ENCODE data around the gene PDGFA.

PDGFA gene

DNA sequence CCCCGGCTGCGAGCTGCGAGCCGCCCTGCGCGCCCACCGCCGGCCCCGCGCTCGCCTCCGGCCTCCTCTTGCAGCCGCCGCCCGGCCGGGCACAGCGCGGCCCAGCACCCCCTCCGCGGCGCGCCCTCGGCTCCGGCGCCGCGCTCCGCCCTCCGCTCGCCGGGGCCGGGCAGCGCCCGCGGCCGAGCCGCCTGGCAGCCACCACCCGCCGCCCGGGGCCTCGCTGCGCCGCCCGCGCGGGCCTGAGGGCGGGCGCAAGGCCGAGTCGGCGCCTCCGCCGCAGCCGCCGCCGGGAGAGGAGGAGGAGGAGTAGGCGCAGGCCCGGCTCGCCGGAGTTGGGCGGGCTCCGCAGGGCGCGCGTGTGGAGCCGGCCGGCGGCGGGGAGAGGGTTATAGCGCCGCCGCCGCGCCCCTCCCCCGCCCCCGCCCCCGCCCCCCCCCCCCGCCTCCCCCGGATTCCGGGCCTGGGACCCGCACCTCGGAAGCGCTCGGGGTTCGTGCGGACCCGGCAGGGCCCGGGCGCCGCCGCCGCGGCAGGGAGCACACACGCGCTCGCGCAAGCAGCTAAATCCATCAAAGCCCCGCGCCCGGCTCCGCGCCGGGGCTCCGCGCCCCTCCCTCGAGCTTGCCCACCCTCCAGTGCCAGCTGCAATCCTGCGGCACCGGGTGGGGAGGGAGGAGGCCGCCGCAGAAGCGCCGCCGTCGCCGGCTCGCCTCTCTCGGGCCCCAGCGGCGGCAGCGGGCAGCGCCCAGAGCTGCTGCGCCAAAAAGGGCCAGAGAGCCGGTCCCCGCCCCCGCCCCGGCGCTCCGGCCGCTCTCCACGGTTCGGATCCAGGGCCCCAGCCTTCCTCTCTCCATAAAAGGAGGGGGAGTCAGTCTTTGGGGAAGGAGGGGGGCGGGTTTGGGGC is at the start of gene PDGFA:
Gene PDGFA (minus strand): TSS at position 363 of the 907 bp plus-strand sequence. CDS start 845 bp downstream, outside the sequence.
- in situ Hi-C loops (cut with HindIII; ENCODE audit: low sequenced_read_pairs), result no loop called here

DNA sequence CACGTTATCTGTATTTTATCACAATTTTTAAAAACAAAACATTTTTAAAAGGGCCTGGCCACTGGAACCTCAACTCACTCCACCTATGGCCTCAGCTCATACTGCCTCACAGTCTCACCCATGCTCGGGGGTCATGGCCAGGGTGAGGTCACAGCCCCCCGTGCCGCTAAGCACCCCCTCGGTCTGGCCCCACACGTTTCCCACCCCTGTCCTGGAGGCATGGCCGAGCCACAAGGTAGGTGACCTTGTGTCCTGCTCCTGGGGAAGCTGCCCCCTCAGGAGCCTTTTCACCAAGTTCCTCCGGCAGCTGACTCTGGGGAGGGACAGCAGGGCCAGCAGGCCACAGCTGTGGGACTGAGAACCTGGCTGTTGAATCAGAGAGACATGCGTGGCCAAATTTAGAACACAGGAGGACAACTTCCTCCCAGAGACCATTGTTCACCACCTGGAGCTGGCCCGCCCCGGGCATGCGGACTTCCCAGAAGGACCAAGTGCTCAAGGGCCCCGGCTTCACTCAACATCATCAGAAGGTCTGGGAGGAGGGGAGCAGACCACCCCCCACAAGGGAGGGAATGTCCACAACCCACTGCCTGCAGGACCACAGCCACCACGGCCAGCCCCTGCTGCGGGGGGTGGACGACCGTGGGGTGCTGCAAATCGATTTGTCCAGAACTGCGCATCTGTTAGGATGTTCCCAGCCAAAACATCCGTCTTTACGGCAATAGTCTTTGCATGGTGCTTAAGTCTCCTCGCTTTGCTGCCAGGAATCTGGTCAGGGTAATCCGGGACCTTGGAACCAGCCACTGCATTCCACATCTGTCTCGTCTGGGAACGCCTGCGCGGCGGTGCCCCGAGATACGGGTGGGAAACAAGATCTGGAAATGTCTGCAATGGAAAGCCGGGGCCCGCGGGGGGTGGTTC is 48.6 kb upstream of the PDGFA start:
- no peak overlapping the region for H3K4me3 ChIP-seq (ENCODE audit: low read depth, low read length)
- in situ Hi-C loops (cut with HindIII; ENCODE audit: low sequenced_read_pairs), result no loop called here
- DNase-seq (ENCODE audit: low read depth, low spot score), result no peak
- TF ChIP-seq, protein P1, sequence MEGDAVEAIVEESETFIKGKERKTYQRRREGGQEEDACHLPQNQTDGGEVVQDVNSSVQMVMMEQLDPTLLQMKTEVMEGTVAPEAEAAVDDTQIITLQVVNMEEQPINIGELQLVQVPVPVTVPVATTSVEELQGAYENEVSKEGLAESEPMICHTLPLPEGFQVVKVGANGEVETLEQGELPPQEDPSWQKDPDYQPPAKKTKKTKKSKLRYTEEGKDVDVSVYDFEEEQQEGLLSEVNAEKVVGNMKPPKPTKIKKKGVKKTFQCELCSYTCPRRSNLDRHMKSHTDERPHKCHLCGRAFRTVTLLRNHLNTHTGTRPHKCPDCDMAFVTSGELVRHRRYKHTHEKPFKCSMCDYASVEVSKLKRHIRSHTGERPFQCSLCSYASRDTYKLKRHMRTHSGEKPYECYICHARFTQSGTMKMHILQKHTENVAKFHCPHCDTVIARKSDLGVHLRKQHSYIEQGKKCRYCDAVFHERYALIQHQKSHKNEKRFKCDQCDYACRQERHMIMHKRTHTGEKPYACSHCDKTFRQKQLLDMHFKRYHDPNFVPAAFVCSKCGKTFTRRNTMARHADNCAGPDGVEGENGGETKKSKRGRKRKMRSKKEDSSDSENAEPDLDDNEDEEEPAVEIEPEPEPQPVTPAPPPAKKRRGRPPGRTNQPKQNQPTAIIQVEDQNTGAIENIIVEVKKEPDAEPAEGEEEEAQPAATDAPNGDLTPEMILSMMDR (IDR thresholded peaks at IDR 0.05; ENCODE audit: low read depth, low read length), result no peak

More for the DNA sequence above, at the start of gene PDGFA:
- TF ChIP-seq, protein P1 (IDR thresholded peaks at IDR 0.05; ENCODE audit: low read depth, low read length), result peak; percentile 19
- peak; percentile 60 for DNase-seq (ENCODE audit: low read depth, low spot score)
- peak within 1 kb of the TSS; percentile 70 for H3K4me3 ChIP-seq (ENCODE audit: low read depth, low read length)

DNA sequence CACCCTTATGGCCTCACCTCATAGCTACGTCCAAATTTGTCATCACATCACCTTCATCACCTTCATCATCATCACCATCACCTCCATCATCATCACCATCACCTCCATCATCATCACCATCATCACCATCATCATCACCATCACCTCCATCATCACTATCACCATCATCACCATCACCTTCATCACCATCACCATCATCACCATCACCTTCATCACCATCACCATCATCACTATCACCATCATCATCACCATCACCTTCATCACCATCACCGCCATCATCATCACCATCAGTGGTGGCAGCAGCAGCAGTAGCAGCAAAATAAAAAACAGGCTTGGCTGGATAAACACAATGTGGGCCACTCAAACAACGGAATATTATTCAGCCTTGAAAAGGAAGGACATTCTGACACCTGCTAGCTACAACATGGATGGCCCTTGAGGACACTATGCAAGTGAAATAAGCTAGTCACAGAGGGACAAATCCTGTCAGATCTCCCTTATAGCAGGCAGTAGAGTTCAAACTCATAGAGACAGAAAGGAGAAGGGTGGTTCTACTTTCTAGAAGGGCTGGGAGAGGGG is 47.7 kb upstream of the PDGFA start:
- TF ChIP-seq, protein P1 (IDR thresholded peaks at IDR 0.05; ENCODE audit: low read depth, low read length), result no peak
- in situ Hi-C loops (cut with HindIII; ENCODE audit: low sequenced_read_pairs), result no loop called here
- no peak overlapping the region for H3K4me3 ChIP-seq (ENCODE audit: low read depth, low read length)
- DNase-seq (ENCODE audit: low read depth, low spot score), result no peak

DNA sequence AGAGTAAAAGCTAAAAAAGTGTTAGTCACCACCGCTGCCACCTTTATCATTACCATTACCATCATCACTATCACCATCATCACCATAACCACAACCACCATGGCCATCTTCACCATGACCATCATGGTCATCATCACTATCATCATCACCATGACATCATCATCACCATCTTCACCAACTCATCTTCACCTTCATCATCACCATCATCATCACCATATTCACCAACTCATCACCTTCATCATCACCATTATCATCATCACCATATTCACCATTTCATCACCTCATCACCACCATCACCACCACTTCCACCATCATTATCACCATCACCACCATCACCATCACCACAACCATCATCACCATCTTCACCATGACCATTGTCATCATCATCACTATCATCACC is 46.5 kb upstream of the PDGFA start:
- H3K4me3 ChIP-seq (ENCODE audit: low read depth, low read length), result no peak overlapping the region
- DNase-seq (ENCODE audit: low read depth, low spot score), result no peak
- TF ChIP-seq, protein P1 (IDR thresholded peaks at IDR 0.05; ENCODE audit: low read depth, low read length), result no peak
- in situ Hi-C loops (cut with HindIII; ENCODE audit: low sequenced_read_pairs), result no loop called here

DNA sequence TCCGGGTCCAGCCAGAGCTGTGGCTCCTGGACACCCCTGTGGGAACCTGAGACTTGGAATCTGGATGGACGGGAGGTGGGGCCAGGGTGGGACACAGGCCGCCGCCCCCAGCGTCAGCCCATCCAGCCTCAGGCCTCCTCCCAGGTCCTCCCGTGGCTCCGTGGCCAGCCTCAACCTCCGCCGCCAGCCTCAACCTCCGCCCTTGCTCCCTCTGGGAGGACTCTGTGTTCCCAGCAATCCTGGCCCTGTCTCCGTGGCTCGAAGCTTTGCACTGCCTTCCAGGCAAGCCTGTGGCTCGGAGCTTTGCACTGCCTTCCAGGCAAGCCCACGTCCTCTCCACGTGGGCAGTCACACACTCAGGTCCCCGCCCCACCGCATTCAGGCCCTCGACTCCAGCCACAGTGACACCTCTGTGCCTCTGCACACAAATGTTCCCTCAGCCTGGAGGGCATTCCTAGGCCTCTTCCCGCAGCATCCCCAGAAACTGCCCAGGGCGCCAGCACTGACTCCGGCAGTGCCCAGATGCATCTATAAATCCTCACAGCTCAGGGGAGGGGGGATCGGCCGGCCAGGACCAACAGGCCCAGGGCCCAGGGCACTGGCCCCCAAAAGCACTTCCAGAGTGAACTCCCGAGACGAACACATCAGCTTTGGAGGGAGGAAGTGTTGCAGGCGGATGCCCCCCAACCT is 44.7 kb upstream of the PDGFA start:
- TF ChIP-seq, protein P1 (IDR thresholded peaks at IDR 0.05; ENCODE audit: low read depth, low read length), result no peak
- in situ Hi-C loops (cut with HindIII; ENCODE audit: low sequenced_read_pairs), result no loop called here
- no peak overlapping the region for H3K4me3 ChIP-seq (ENCODE audit: low read depth, low read length)
- no peak for DNase-seq (ENCODE audit: low read depth, low spot score)

Data from astrocyte of the spinal cord (primary cell).